Smooth muscle cell of trachea (primary cell): ENCODE data around the gene NFIB. TPM values are rescaled to one million over a fixed set of nuclear protein-coding genes. Genes with fewer than 3 reads are reported as not detected.

ENCODE experiments used
- total RNA-seq: library from RNA; depleted of rRNA; stranded (reverse); fragments of >200 nt; gene quantifications from 2 replicates; pipeline ENCODE4 v1.2.1, GENCODE V29; 2014

Gene NFIB
- 13.7 and 40.7 TPM in 2 replicates for total RNA-seq

GRCh38 chr9:14313951-14314423, at the start of gene NFIB:
Gene NFIB, minus strand, starts transcription at chr9:14314141. Its CDS starts 630 bp downstream, at chr9:14313511.

